ENCODE measurements around the gene CAP2.

DNA sequence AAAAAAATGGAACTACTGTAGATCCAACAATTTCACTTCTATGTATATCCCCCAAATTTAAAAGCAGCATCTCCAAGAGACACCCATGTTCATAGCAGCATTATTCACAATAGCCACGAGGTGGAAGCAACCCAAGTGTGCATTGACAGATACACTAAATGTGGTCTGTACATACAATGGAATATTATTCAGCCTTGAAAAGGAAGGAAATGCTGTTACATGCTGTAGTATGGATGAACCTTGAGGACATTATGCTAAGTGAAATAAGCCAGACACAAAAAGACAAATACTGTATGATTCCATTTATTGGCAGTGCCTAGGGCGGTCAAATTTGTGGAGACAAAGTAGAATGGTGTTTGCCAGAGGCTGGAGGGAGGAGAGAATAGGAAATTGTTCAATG lies 34.2 kb downstream of the CAP2 start:
- TF ChIP-seq, protein P1, sequence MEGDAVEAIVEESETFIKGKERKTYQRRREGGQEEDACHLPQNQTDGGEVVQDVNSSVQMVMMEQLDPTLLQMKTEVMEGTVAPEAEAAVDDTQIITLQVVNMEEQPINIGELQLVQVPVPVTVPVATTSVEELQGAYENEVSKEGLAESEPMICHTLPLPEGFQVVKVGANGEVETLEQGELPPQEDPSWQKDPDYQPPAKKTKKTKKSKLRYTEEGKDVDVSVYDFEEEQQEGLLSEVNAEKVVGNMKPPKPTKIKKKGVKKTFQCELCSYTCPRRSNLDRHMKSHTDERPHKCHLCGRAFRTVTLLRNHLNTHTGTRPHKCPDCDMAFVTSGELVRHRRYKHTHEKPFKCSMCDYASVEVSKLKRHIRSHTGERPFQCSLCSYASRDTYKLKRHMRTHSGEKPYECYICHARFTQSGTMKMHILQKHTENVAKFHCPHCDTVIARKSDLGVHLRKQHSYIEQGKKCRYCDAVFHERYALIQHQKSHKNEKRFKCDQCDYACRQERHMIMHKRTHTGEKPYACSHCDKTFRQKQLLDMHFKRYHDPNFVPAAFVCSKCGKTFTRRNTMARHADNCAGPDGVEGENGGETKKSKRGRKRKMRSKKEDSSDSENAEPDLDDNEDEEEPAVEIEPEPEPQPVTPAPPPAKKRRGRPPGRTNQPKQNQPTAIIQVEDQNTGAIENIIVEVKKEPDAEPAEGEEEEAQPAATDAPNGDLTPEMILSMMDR (IDR thresholded peaks at IDR 0.05) = no peak
- TF ChIP-seq POLR2A (IDR thresholded peaks at IDR 0.05) = no peak

All from body of pancreas (tissue), 4 donors.